SK-N-SH (cell line): Measurements from ENCODE around the gene TNNC1. TPM values are rescaled to one million over a fixed set of nuclear protein-coding genes. Genes with fewer than 3 reads are reported as not detected.

Experiments used
- CTCF ChIA-PET: fragments of 300-600, 350-600 bp; formaldehyde crosslinking; extraction: SDS; loops from one replicate; lab custom pipeline; 2021; lab: Yijun Ruan, JAX
- POLR2A ChIA-PET: fragments of 350-600 bp; sonication (Branson Sonifier 250); formaldehyde crosslinking; extraction: SDS; loops from one replicate; lab custom pipeline; 2020; ENCODE audit warnings: antibody characterized with exemption, inconsistent platforms; lab: Yijun Ruan, JAX
- DNase-seq: peaks from one replicate; pipeline ENCODE4 v3.0.0; 2012
- H2AFZ ChIP-seq: fragments of 200-600 bp; sonication (generic); 2 replicates; pipeline ENCODE4 v1.8.1; 2016; ENCODE audit warnings: antibody characterized with exemption, mild to moderate bottlenecking, low read depth
- H3F3A ChIP-seq: fragments of 200-600 bp; sonication (generic); replicated peaks from 2 replicates; pipeline ENCODE3; 2016; ENCODE audit warnings: antibody characterized with exemption, mild to moderate bottlenecking; ENCODE audit not compliant: insufficient read depth
- H3K27ac ChIP-seq, 2 experiments: fragments of 200-500 bp in 1 of 2; fragments of 200-600 bp in 1 of 2; sonication (Bioruptor generic) in 1 of 2; sonication (generic), shearing (Covaris generic) in 1 of 2; 2 replicates each; pipeline versions ENCODE4 v1.5.1 to v1.6.1; 2014 to 2016; ENCODE audit warnings: low read depth in 2 of 2, inconsistent platforms in 1 of 2, low read length in 1 of 2, mild to moderate bottlenecking in 1 of 2, mixed read lengths in 1 of 2
- H3K27me3 ChIP-seq: fragments of 200-600 bp; sonication (generic), shearing (Covaris generic); 2 replicates; pipeline ENCODE4 v1.6.1; 2016; ENCODE audit warnings: mixed run types; ENCODE audit not compliant: insufficient read depth
- H3K36me3 ChIP-seq, 2 experiments: fragments of 200-500 bp in 1 of 2; fragments of 200-600 bp in 1 of 2; sonication (Bioruptor generic) in 1 of 2; sonication (generic) in 1 of 2; replicated peaks in 1 of 2; 2 replicates each; pipeline versions ENCODE3 to v1.5.1; 2014 to 2016; ENCODE audit warnings: low read length in 1 of 2, mild to moderate bottlenecking in 1 of 2; ENCODE audit not compliant: insufficient read depth in 2 of 2, control insufficient read depth in 1 of 2
- H3K4me1 ChIP-seq, 2 experiments: fragments of 200-500 bp in 1 of 2; fragments of 200-600 bp in 1 of 2; sonication (Bioruptor generic) in 1 of 2; sonication (generic), shearing (Covaris generic) in 1 of 2; 2 replicates each; pipeline versions ENCODE4 v1.5.1 to v1.6.1; 2014 to 2016; ENCODE audit warnings: low read depth in 1 of 2, low read length in 1 of 2, mixed run types in 1 of 2; ENCODE audit not compliant: insufficient read depth in 2 of 2, control insufficient read depth in 1 of 2
- H3K4me2 ChIP-seq: fragments of 200-600 bp; sonication (generic), shearing (Covaris generic); 2 replicates; pipeline ENCODE4 v1.6.1; 2017; ENCODE audit warnings: mixed run types
- H3K4me3 ChIP-seq, 2 experiments: fragments of 200-500 bp in 1 of 2; fragments of 200-600 bp in 1 of 2; sonication (Bioruptor generic) in 1 of 2; sonication (generic), shearing (Covaris generic) in 1 of 2; 2 replicates each; pipeline versions ENCODE4 v1.5.1 to v1.8.1; 2014 to 2016; ENCODE audit warnings: low read depth in 2 of 2, inconsistent platforms in 1 of 2, low read length in 1 of 2, mild to moderate bottlenecking in 1 of 2, mixed read lengths in 1 of 2, moderate library complexity in 1 of 2
- H3K79me2 ChIP-seq: fragments of 200-600 bp; sonication (generic); 2 replicates; pipeline ENCODE4 v1.8.1; 2017; ENCODE audit warnings: mild to moderate bottlenecking; ENCODE audit not compliant: insufficient read depth
- H3K9ac ChIP-seq: fragments of 200-600 bp; sonication (generic); 2 replicates; pipeline ENCODE4 v1.6.1; 2017; ENCODE audit warnings: mixed run types
- H3K9me2 ChIP-seq: fragments of 200-600 bp; sonication (generic); 2 replicates; pipeline ENCODE4 v1.6.1; 2017; ENCODE audit warnings: mixed run types
- H3K9me3 ChIP-seq: fragments of 200-600 bp; sonication (generic); 2 replicates; pipeline ENCODE4 v1.6.1; 2017; ENCODE audit warnings: mixed run types, mild to moderate bottlenecking, moderate library complexity
- H4K20me1 ChIP-seq: fragments of 200-600 bp; sonication (generic); 2 replicates; pipeline ENCODE4 v1.6.1; 2017; ENCODE audit warnings: mild to moderate bottlenecking, mixed run types; ENCODE audit not compliant: insufficient read depth
- CTCF ChIP-seq: fragments of 200-600 bp; sonication (generic); IDR thresholded peaks from 2 replicates; pipeline ENCODE4 v1.6.1; 2017; ENCODE audit warnings: antibody characterized with exemption, mild to moderate bottlenecking, moderate library complexity
- ELF1 ChIP-seq: IDR thresholded peaks from 2 replicates; pipeline ENCODE4 v1.4.0; 2012
- FOXM1 ChIP-seq: IDR thresholded peaks from 2 replicates; pipeline ENCODE4 v1.4.0; 2012; ENCODE audit warnings: low read depth, mild to moderate bottlenecking
- GATA2 ChIP-seq: sonication (generic); formaldehyde crosslinking; IDR thresholded peaks from 2 replicates; pipeline ENCODE4 v1.5.0; 2020; ENCODE audit warnings: mild to moderate bottlenecking, missing genetic modification reagents
- MAX ChIP-seq: IDR thresholded peaks from 2 replicates; pipeline ENCODE4 v1.4.0; 2012; ENCODE audit warnings: low read depth
- MXI1 ChIP-seq: IDR thresholded peaks from 2 replicates; pipeline ENCODE4 v1.6.1; 2012; ENCODE audit warnings: mild to moderate bottlenecking, low read depth, low read length, improper control_type of control experiment
- NFIC ChIP-seq: IDR thresholded peaks from 2 replicates; pipeline ENCODE4 v1.4.0; 2012; ENCODE audit warnings: borderline replicate concordance
- NRF1 ChIP-seq: IDR thresholded peaks from 2 replicates; pipeline ENCODE4 v1.6.1; 2012; ENCODE audit warnings: low read depth, mild to moderate bottlenecking, low read length
- PBX3 ChIP-seq: IDR thresholded peaks from 2 replicates; pipeline ENCODE4; 2012
- POLR2AphosphoS5 ChIP-seq: IDR thresholded peaks from 2 replicates; pipeline ENCODE4 v1.6.1; 2012; ENCODE audit warnings: low read depth, low read length
- RAD21 ChIP-seq: IDR thresholded peaks from 2 replicates; pipeline ENCODE4 v1.6.1; 2012; ENCODE audit warnings: mild to moderate bottlenecking, low read length
- RCOR1 ChIP-seq: fragments of 150-350 bp; IDR thresholded peaks from 2 replicates; pipeline ENCODE4 v1.6.1; 2017; ENCODE audit warnings: antibody characterized with exemption, low read length
- RXRA ChIP-seq: IDR thresholded peaks from 2 replicates; pipeline ENCODE4 v1.4.0; 2012; ENCODE audit warnings: low read depth, mild to moderate bottlenecking, borderline replicate concordance
- YY1 ChIP-seq: IDR thresholded peaks from 2 replicates; pipeline ENCODE4 v1.4.0; 2012; ENCODE audit warnings: low read depth, mild to moderate bottlenecking
- ZBTB33 ChIP-seq: IDR thresholded peaks from 2 replicates; pipeline ENCODE4 v1.4.0; 2012; ENCODE audit warnings: low read depth, borderline replicate concordance
- WGBS: methylation state at CpG from one replicate; pipeline ENCODE4 v1.1.6; 2017; ENCODE audit warnings: low lambda C conversion rate; 5-methylcytosine and 5-hydroxymethylcytosine counted together
- polyA plus RNA-seq, 3 experiments: library from polyadenylated mRNA; depleted of rRNA; stranded (reverse); fragments of >200 nt; gene quantifications; 2 replicates each; pipeline ENCODE4 v1.2.3, GENCODE V29; 2012

The TNNC1 gene
- polyA plus RNA-seq, 1 of the 3 experiments (the other 2 are of a cell fraction) = 2.6 TPM

- H3K27ac ChIP-seq = no peak overlapping the region
- H3K4me1 ChIP-seq = peaks cover 0 to 6% of the 10 kb centered on the region in 2 experiments; a peak in 1 of 4 replicates
- H3K4me2 ChIP-seq = no peak overlapping the region
- H3K9me3 ChIP-seq = no peaks in the 10 kb centered on the region
- H3K36me3 ChIP-seq = no peaks in the 10 kb centered on the region
- no peak overlapping the region for H2AFZ ChIP-seq
- no peaks in the 10 kb centered on the region for H3K27me3 ChIP-seq
- H3K9me2 ChIP-seq = no peaks in the 10 kb centered on the region
- H3F3A ChIP-seq = no peaks in the 10 kb centered on the region
- POLR2A ChIA-PET = interaction anchor here (0.6 kb wide), 1 partner anchor 49 kb away, joined by 3 read pairs; no protein-coding TSS in a partner anchor
- no CpG with 5 or more reads among the region's 4 CpGs for WGBS
- no peak overlapping the region for H3K4me3 ChIP-seq
- TF ChIP-seq RAD21 (no peak), RXRA (no peak), RCOR1 (no peak), ELF1 (no peak), FOXM1 (no peak), NFIC (no peak), NRF1 (no peak), MAX (no peak), MXI1 (no peak), YY1 (no peak), GATA2 (CRISPR knock-in tag) (no peak), PBX3 (no peak), POLR2AphosphoS5 (no peak), ZBTB33 (no peak)
- TF ChIP-seq, all 33 proteins: peak for 0
- Histone ChIP-seq H4K20me1 (no peaks in the 10 kb centered on the region), H3K9ac (no peak overlapping the region), H3K79me2 (no peaks in the 10 kb centered on the region)
- DNase-seq = no peak
- CTCF ChIA-PET = interaction anchor here (0.8 to 16.5 kb wide), 24 partner anchors 12 to 445 kb away, joined by 3 to 578 read pairs (median 5); no protein-coding TSS in a partner anchor
These were observed 7.8 kb downstream of the TNNC1 start for GRCh38 chr3:52446042-52446441.

GRCh38 chr3:52444860-52445793, 8.7 kb downstream of the TNNC1 start, which contains the start of gene SEMA3G:
Gene SEMA3G, minus strand, starts transcription at chr3:52445103. Its CDS starts 76 bp downstream, at chr3:52445027.
- H3K9me2 ChIP-seq = no peaks in the 10 kb centered on the region
- H3K27me3 ChIP-seq = no peaks in the 10 kb centered on the region
- H3K4me2 ChIP-seq = no peak within 1 kb of the TSS
- peaks cover 0 to 5% of the 10 kb centered on the region in 2 experiments; a peak in 1 of 4 replicates for H3K4me1 ChIP-seq
- 48% methylated on average over 8 of the region's 19 CpGs for WGBS
- no peak within 1 kb of the TSS for H3K9ac ChIP-seq
- H3F3A ChIP-seq = no peaks in the 10 kb centered on the region
- H3K79me2 ChIP-seq = no peaks in the 10 kb centered on the region
- no peak within 1 kb of the TSS for H3K4me3 ChIP-seq
- TF ChIP-seq POLR2AphosphoS5 (no peak), CTCF (peak; percentile 40; the same call in 1 of the 2 replicates)
- POLR2A ChIA-PET = no interaction called here
- no peaks in the 10 kb centered on the region for H3K36me3 ChIP-seq
- no peaks in the 10 kb centered on the region for H4K20me1 ChIP-seq
- no peaks in the 10 kb centered on the region for H3K9me3 ChIP-seq
- CTCF ChIA-PET = interaction anchor here (1.3 to 16.5 kb wide), 11 partner anchors 13 to 444 kb away, joined by 3 to 578 read pairs (median 11); no protein-coding TSS in a partner anchor
- H2AFZ ChIP-seq = no peak within 1 kb of the TSS
- DNase-seq = peak; percentile 84
- no peak within 1 kb of the TSS for H3K27ac ChIP-seq
